HEK293 (cell line): Measurements from ENCODE around the gene ZNF609.

Source experiments
- ZBTB48 ChIP-seq: fragments of 450-650 bp; formaldehyde crosslinking; IDR thresholded peaks from 2 replicates; pipeline ENCODE4 v1.5.1; 2016; ENCODE audit warnings: missing biosample characterization, missing genetic modification characterization
- TF ChIP-seq, protein P1 (sequence below): fragments of 450-650 bp; formaldehyde crosslinking; IDR thresholded peaks from 2 replicates; pipeline ENCODE4 v1.5.1; 2016; ENCODE audit warnings: missing biosample characterization, missing genetic modification characterization

GRCh38 chr15:64690578-64691296, 230.4 kb downstream of the ZNF609 start:
- TF ChIP-seq, protein P1, sequence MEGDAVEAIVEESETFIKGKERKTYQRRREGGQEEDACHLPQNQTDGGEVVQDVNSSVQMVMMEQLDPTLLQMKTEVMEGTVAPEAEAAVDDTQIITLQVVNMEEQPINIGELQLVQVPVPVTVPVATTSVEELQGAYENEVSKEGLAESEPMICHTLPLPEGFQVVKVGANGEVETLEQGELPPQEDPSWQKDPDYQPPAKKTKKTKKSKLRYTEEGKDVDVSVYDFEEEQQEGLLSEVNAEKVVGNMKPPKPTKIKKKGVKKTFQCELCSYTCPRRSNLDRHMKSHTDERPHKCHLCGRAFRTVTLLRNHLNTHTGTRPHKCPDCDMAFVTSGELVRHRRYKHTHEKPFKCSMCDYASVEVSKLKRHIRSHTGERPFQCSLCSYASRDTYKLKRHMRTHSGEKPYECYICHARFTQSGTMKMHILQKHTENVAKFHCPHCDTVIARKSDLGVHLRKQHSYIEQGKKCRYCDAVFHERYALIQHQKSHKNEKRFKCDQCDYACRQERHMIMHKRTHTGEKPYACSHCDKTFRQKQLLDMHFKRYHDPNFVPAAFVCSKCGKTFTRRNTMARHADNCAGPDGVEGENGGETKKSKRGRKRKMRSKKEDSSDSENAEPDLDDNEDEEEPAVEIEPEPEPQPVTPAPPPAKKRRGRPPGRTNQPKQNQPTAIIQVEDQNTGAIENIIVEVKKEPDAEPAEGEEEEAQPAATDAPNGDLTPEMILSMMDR (tag by site-specific recombination): no peak
- no peak for TF ChIP-seq ZBTB48 (tag by site-specific recombination)
